HTERT RPE-1 (cell line): ENCODE measurements around the gene POM121.
"Not testable (repeated sequence)": the region's sequence is repeated elsewhere in the genome, so short reads cannot be mapped to it uniquely, and the experiment has no call there.

ENCODE experiments used
- in situ Hi-C: fragments of 300-500 bp; cut with MboI; formaldehyde crosslinking; loops from 4 replicates; pipeline ENCODE4 v1.14.3; 2020; ENCODE audit warnings: low sequenced_read_pairs

The POM121 gene

DNA sequence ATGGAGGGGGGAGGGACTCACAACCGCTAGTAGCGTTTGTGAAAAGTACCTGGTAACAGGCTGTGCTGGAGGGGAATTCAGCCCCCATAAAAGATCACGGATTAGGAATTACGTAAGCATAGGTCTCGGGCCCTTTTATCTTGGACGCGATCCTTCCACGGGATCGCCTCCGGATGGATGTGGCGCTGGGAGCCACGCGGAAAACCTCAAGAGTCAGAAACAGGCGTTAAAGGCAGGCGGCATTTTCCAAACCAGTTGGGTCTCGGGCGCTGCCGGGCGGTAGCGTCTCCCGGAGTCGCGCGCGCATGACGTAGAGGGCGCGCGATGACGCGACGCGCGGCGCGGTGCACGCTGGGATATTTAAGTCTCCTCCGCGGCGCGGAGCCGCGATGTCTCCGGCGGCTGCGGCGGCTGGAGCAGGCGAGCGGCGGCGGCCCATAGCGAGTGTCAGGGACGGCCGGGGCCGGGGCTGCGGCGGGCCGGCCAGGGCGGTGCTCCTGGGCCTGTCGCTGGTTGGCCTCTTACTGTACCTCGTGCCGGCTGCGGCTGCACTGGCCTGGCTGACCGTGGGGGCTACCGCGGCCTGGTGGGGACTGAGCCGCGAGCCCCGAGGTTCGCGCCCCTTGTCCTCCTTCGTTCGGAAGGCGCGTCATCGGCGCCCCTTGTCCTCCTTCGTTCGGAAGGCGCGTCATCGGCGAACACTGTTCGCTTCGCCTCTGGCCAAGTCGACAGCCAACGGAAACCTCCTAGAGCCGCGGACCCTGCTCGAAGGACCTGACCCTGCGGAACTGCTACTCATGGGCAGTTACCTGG, at the start of gene POM121:
Gene POM121, plus strand, starts transcription at position 363 of the 813 bp plus-strand sequence. Its CDS starts 27 bp downstream, at position 390.
- in situ Hi-C loops, result no loop called here

DNA sequence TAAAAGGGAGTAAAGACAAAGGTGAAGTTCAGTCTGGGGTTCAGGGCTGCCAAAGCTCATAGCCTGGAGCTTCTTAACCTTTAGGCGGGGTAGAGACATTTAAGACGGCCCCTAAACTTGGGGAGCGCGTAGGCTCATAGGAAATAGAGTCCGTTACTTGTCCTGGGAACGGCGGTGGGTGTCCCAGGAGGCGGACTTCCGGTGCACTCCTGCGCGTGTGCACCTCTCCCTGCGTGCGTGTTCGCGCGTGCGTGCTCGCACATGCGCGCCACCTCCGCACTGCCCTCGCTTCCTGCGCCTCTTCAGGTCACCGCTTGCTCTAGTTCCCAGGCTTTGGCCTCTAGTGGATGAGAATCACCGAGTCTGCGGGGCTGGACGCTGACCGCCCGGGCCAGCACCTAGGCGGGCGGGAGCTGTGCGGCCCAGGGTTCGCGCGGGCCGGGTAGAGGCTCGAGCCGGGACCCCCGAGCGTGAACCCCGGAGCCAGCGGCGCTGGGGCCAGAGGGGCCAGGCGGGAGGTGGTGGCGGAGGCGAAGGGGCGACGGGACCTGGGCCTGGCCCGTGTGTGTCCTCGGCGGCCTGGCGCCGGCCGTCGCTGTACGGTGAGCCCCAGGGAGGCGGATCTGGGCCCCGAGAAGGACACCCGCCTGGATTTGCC, 45.7 kb upstream of the POM121 start:
- in situ Hi-C loops, result not testable (repeated sequence)

DNA sequence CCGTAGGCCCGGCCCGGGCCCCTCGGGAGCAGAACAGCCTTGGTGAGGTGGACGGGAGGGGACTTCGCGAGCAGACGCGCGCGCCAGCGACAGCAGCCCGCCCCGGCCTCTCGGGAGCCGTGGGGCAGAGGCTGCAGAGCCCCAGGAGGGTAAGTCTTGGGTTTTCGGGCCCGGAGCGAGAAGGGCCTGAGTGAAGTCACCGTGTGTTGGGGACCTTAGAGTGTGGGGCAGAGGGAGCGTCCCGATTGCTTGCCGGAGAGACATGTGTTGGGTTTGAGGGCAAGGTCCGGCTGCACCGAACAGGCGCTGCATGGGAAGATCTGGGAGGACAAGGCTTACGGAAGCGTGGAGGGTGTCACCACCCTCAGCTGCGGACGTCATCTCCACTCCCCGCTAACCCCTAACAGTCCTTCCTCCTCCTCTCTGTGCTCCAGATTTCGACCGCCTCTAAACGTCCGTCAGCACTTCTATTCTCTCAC, 45.1 kb upstream of the POM121 start:
- in situ Hi-C loops, result not testable (repeated sequence)

DNA sequence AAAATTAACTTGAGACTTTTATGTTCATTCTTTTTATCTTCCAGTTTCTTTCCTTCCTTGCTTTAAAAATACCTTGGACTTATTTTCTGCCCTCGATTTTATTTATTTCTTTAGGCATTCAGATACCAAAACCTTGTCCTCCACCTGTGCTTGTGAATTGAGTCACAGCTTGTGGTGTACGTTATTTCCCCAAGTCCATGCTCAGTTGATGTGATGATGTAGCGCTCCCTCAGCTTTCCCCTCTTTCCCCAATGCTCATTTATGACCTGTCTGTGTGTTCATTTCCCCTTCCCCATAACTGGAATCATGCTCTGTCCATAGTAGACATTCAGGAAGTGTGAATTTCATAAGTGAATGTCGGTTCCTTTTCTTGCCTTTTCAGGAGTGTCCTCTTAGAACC, 33.1 kb upstream of the POM121 start:
- in situ Hi-C loops, result not testable (repeated sequence)

DNA sequence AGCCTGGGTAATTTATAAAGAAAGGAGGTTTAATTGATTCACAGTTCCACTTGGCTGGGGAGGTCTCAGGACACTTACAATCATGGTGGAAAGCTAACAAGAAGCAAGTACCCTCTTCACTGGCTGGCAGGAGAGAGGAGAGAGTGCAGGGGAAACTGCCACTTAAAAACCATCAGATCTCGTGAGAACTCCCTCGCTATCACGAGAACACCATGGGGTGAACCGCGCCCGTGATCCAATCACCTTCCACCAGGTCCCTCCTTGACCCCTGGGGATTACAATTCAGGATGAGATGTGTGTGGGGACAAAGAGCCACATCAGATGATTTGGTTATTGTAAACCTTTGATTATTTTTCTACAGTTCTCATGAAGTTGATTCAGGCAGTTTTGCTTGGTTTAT, 20.2 kb upstream of the POM121 start:
- in situ Hi-C loops, result not testable (repeated sequence)

DNA sequence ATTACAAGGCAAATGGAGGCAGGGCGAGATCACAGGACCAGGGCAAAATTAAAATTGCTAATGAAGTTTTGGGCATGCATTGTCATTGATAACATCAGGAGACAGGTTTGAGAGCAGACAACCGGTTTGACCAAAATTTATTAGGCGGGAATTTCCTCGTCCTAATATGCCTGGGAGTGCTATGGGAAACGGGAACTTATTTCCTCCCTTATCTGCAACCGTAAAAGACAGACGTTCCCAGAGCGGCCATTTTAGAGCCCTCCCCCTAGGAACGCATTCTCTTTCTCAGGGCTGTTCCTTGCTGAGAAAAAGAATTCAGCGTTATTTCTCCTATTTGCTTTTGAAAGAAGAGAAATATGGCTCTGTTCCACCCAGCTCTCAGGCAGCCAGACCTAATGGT, 16.5 kb upstream of the POM121 start:
- in situ Hi-C loops, result not testable (repeated sequence)

DNA sequence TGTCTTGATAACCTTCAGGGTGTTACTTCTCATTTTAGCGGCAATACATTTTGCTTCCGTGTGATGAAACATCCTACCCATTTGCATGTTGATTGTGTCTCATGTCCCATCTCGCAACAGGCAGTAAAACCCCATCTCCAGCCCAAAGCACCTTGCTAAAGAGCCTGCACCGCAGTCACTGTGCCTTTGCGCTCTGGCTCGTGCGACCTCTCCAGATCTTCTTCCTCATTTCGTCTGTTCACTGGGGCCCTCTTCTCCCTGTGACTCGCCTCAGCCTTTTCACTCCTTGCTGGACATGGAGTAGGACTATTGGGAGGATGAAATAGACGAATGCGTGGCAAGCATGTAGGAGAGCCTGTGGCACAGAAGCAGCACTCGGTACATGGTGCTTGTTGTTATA, 13.5 kb upstream of the POM121 start:
- in situ Hi-C loops, result not testable (repeated sequence)

DNA sequence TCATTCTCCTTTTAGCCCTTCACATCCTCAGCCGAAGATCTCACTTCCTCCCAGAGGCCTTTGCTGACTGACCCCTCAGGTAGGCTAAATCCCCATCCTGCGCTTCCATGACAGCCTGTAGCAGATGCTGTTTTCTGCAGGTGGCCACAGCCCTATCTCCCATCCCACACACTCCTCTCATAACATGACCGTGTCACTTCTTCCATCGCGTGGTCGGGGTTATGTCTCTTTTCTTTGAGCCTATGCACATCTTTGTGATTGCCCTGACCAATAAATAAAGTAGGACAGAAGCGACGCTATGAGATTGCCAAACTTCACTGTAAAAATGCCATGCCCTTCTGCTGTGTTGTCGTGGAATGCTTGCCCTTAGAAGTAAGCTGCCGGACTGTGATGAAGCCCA, 11.1 kb upstream of the POM121 start:
- in situ Hi-C loops, result not testable (repeated sequence)

DNA sequence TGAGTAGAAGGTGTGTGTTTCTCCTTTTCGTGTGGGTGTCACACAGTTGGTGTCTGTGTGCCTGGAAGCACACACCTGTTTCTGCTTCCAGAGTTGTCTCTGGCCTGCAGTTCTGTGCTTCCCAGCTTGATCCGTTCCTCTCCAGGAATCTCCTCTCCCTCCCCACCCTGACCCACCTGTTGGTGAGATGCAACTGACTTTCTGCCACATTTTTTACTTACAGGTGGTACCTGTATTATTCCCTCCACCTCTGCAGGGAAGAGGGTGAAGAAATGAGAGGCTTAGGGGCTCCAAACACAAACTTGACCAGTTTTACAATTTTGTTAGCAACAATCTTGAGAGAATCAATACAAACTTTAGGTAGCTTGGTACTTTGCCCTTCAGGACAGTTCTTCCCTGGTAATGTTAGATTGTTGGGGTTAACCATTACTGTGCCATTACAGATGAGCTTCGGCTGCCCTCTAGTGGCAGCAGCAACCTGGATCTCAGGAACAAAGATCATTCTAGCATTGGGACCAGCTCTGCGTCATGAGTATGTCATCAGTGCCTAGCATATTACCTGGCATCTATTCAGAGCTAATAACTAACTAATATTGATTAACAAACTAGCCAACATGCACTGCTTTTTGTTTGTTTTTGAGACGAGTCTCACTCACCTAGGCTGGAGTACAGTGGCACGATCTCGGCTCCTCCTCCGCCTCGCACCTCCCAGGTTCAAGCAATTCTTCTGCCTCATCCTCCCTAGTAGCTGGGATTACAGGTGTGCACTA, 10.0 kb upstream of the POM121 start:
- in situ Hi-C loops, result not testable (repeated sequence)

DNA sequence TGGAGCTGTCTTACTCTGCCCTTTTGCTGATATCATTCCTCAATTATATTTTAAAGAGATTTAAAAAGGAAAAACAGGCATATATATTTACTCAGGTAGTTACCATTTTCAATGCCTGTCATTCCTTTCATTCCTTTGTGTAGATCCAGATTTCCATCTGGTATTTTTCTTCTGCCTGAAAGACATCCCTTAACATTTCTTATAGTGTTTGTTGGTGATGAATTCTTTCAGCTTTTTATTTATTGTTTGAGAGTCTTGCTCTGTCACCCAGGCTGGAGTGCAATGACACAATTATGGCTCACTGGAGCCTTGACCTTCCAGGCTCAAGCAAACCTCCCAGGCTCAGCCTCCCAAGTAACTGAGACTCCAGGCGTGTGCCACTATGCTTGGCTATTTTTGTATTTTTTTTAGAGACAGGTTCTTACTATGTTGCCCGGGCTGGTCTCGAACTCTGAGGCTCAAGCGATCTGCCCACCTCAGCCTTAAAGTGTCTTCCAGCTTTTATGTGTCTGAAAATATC, 5.6 kb upstream of the POM121 start:
- in situ Hi-C loops, result no loop called here

DNA sequence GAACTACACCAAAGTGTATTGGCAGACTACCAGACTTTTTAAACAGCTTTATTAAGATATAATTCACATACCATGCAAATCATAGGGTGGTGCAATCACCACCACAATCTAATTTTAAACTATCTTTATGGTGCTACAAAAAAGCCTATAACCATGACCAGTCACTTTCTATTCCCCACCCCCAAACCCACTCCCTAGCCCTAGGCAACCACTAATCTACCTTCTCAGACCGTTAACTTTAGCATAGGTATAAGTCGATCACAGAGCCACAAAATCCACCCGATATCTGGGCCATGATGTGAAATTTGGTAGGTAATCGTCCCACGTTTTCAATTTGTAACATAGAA, 536 bp upstream of the POM121 start:
- in situ Hi-C loops, result no loop called here

DNA sequence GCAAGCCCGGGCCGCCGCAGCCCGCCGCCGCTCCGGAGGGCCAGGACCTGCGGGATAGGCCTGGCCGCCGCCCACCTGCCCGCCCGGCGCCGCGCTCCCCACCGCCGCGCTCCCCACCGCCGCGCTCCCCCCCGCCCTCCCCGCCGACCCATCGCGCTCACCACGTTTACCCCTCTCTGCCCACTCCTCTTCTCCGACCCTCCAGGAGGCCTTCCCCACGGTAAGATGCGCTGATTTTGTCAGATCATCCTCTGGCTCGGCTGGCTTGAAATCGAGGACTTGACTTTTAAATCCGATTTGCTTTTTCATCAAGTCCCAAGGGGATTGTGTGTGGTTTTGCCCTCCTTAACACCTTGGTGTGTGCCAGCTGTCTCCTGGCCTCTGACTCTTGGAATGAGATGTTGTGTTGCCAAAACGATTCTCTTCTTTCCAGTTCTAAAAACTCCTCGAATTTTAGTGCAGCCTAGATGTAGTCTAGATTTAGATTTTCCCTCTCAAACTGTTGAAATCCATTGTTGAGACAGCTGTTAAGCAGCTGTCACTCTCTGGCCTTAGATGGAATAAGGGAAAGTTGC, 738 bp downstream of the POM121 start:
- in situ Hi-C loops, result no loop called here

DNA sequence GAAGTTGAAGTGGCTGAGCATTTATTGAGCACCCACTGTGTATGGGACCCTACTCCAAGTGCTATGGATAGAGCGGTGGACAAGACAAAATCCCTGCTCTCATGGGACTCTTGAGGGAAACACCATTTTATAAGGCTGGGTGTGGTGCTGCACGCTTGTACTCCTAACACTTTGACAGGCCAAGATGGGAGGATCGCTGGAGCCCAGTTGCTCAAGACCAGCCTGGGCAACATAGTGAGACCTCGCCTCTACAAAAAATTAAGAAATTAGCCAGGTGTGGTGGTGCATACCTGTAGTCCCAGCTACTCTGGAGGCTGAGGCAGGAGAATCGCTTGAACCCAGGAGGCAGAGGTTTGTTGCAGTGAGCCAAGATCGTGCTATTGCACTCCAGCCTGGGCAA, 2.9 kb downstream of the POM121 start:
- in situ Hi-C loops, result not testable (repeated sequence)

DNA sequence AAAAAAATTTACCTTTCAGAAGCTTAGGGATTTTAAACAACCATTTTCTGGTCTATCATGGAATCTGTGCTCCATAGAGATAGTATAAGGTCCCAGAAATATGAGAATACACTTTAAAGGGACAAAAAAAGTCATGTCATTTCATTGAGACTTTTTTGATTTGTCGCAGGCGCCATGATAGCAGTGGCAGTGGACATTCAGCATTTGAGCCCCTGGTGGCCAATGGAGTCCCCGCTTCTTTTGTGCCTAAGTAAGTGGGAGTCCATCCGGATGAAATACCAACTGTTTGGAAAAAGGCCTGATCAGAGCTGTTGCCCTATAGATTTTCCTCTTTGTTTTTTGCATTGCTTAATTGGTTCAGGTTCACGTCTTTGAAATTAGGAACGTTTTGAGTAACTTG, 3.3 kb downstream of the POM121 start:
- in situ Hi-C loops, result not testable (repeated sequence)

DNA sequence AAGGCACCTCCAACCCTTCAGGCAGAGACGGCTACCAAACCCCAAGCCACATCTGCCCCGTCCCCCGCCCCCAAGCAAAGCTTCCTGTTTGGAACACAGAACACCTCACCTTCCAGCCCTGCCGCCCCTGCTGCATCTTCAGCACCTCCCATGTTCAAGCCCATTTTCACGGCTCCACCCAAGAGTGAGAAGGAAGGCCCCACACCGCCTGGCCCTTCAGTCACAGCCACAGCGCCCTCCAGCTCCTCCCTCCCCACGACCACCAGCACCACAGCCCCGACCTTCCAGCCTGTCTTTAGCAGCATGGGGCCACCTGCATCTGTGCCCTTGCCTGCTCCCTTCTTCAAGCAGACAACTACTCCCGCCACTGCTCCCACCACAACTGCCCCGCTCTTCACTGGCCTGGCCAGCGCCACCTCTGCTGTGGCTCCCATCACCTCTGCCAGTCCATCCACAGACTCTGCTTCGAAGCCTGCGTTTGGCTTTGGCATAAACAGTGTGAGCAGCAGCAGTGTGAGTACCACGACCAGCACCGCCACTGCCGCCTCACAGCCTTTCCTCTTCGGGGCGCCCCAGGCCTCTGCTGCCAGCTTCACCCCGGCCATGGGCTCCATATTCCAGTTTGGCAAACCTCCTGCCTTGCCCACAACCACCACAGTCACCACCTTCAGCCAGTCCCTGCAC, 17.3 kb downstream of the POM121 start:
- in situ Hi-C loops, result not testable (repeated sequence)

DNA sequence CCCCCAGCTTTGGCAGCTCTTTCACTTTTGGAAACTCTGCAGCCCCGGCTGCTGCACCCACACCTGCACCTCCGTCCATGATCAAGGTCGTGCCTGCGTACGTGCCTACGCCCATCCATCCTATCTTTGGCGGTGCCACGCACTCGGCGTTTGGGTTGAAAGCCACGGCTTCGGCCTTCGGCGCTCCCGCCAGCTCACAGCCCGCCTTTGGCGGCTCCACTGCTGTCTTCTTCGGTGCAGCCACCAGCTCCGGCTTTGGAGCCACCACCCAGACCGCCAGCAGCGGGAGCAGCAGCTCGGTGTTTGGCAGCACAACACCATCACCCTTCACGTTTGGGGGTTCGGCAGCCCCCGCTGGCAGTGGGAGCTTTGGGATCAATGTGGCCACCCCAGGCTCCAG, 18.1 kb downstream of the POM121 start:
- in situ Hi-C loops, result not testable (repeated sequence)

DNA sequence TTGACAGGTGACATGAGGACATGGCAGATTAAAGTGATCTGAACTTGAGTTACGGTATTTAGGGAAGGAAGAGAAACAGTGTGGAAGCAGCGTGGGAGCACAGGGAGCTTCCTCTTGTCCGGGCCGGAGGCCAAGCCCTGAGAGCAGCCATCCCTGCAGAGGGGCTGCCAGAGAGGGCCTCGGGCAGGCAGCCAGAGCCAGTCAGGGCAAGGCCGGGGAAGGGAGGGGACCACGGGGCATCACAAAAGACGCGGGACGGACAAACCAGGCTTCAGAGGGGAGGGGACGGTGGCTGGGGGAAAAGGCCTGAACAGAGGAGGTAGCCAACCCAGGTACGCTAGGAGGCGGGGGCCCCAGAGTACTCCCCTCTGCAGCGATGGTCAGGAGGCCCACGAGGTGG, 20.0 kb downstream of the POM121 start:
- in situ Hi-C loops, result not testable (repeated sequence)

DNA sequence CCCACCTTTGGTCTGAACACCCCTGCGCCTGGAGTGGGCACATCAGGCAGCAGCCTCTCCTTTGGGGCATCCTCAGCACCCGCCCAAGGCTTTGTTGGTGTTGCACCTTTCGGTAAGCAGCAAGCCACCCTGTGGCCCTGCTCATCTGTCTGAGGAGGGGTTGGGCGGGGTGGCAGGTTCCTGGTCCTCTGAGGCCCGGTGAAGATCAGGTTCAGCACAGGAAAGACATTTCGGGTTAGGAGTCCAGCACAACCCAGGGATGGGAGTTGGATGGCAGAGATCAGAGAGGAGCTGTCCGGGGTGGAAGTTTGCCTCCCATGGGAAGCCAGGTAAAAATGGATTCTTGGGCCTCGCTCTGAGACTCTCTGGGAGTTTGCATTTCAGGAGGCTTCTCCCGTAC, 20.7 kb downstream of the POM121 start:
- in situ Hi-C loops, result not testable (repeated sequence)

DNA sequence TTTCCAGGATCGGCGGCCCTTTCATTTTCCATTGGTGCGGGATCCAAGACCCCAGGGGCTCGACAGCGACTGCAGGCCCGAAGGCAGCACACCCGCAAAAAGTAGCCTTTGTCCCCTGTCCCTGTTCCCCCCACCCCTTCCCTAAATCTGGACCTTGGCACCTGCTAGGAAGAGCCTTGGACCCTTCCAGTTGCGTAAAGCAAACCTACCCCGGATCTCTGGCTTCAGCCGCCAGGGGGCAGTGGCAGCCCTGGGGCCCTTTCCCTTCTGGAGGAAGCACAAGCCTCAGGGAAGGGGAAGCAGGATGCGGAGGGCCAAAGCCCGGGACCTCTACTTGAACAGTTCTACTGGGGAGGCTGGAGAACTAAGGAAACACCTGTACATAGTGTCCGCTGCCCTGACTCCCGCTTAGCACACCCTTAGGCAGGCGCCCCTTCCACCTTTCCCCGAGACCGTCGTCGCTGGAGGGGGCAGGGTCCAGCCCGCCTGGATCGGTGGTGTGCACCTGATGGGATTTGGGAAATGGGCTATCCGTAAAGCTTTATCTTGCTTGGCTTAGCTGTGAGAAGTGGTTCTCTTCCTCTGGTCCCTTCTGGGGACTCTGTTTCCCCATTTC, 21.3 kb downstream of the POM121 start:
- in situ Hi-C loops, result not testable (repeated sequence)

DNA sequence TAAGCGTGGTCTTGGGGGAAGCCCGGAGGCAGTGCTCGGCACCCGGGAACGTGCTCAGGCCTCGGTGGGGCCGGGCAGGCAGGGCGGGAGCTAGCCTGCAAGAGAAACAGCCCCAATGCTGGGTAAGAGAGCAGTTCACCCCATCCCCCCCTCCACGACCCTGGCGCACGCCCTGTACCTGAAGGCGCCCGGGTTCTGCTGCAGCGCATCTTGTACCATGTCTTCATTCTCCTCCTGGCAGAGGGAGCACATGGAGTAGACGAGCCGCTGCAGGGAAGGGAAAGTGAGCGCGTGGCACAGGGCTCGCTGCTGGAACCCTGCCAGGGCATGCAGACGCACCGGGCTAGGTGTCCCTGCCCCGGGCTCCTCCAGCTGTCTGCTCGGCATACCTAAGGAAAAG, 23.8 kb downstream of the POM121 start:
- in situ Hi-C loops, result not testable (repeated sequence)
